Measurements from ENCODE around the gene ZNF407. TPM values are rescaled to one million over a fixed set of nuclear protein-coding genes. Genes with fewer than 3 reads are reported as not detected.

The ZNF407 gene
- total and polyA plus RNA-seq, 2 of the 13 experiments (the other 11 are each of a cell fraction or from before 2014, with no cell fraction given): 2.3 to 8.7 TPM

- Histone ChIP-seq H3K27ac (ENCODE audit: extremely low read length, insufficient read depth, low read length) (no peak overlapping the region), H3K9ac (ENCODE audit: insufficient read depth, low read depth, low read length) (no peak overlapping the region), H3K36me3 (replicated peaks in 1 of 2; ENCODE audit: control insufficient read depth in 1 of 2, insufficient read depth in 2 of 2, low read length in 2 of 2) (no peaks in the 10 kb centered on the region), H3K4me3 (replicated peaks in 1 of 3; ENCODE audit: insufficient read depth in 1 of 3, low read depth in 2 of 3, low read length in 3 of 3) (no peak overlapping the region), H3K4me1 (ENCODE audit: insufficient read depth, low read length) (0 out of 2 replicates have a peak, but pooled peaks cover 5% of the 10 kb centered on the region), H3K79me2 (ENCODE audit: insufficient read depth, low read length) (no peaks in the 10 kb centered on the region), H3K27me3 (ENCODE audit: control insufficient read depth in 1 of 2, insufficient read depth in 2 of 2, low read length in 2 of 2) (peaks cover 0 to 25% of the 10 kb centered on the region in 2 experiments; a peak in 2 of 5 replicates), H2AFZ (ENCODE audit: low read length) (no peak overlapping the region), H4K20me1 (ENCODE audit: insufficient read depth, low read length) (no peaks in the 10 kb centered on the region), H3K4me2 (ENCODE audit: low read depth, low read length) (peak overlapping the region; percentile 59; the same call in 1 of the 2 replicates), H3K9me3 (ENCODE audit: low read length) (no peaks in the 10 kb centered on the region)
- in situ Hi-C loops (cut with HindIII; ENCODE audit: extremely low pct_ligation_motif_present, low pct_unique_long_range_greater_than_20kb) (no loop called here), intact Hi-C loops (cut with micrococcal nuclease; ENCODE audit: unreplicated experiment) (no loop called here)
- ChIA-PET CTCF (ENCODE audit: low intra/inter-chr PET ratio, low total read pairs) (no interaction called here), POLR2A (no interaction called here)
- no TSS peak for BruUV-seq (replicated peaks)
- ATAC-seq (peak; percentile 60), DNase-seq (ENCODE audit: low spot score) (no peak), FAIRE-seq (no peak)
- 72% methylated on average over 7 of the region's 20 CpGs for WGBS (ENCODE audit: low lambda C conversion rate)
- no peak for TF ChIP-seq AKAP8 (CRISPR knock-in tag; IDR thresholded peaks at IDR 0.05)
- no peak for TF ChIP-seq ZBTB21 (CRISPR knock-in tag; IDR thresholded peaks at IDR 0.05)
- no peak for TF ChIP-seq GLMP (CRISPR knock-in tag; IDR thresholded peaks at IDR 0.05; ENCODE audit: borderline replicate concordance)
Observed at GRCh38 chr18:75088622-75089211, 491.0 kb downstream of the ZNF407 start.

GRCh38 chr18:75089748-75090327 lies 492.2 kb downstream of the ZNF407 start:
- in situ Hi-C loops (cut with HindIII; ENCODE audit: extremely low pct_ligation_motif_present, low pct_unique_long_range_greater_than_20kb): no loop called here
- ATAC-seq: peak; percentile 71
- TF ChIP-seq HES4 (CRISPR knock-in tag; IDR thresholded peaks at IDR 0.05; ENCODE audit: borderline replicate concordance): no peak
- TF ChIP-seq ZNF687 (CRISPR knock-in tag; IDR thresholded peaks at IDR 0.05): peak; percentile 29; the same call in 1 of the 2 replicates
- TF ChIP-seq ZNF704 (CRISPR knock-in tag; IDR thresholded peaks at IDR 0.05; ENCODE audit: borderline replicate concordance): no peak
- 0 out of 2 replicates have a peak, but pooled peaks have one; percentile 6 for TF ChIP-seq CTCF (CRISPR knock-in tag; IDR thresholded peaks at IDR 0.05)

More at GRCh38 chr18:75089748-75090327, 492.2 kb downstream of the ZNF407 start:
- no peak overlapping the region for H3K9ac ChIP-seq (ENCODE audit: insufficient read depth, low read depth, low read length)
- no peaks in the 10 kb centered on the region for H4K20me1 ChIP-seq (ENCODE audit: insufficient read depth, low read length)
- FAIRE-seq: no peak
- no peak overlapping the region for H3K27ac ChIP-seq (ENCODE audit: extremely low read length, insufficient read depth, low read length)
- WGBS (ENCODE audit: low lambda C conversion rate): 58% methylated on average over 31 of the region's 31 CpGs
- no peak for DNase-seq (ENCODE audit: low spot score)
- no peak overlapping the region for H3K4me3 ChIP-seq (replicated peaks in 1 of 3; ENCODE audit: insufficient read depth in 1 of 3, low read depth in 2 of 3, low read length in 3 of 3)
- no peaks in the 10 kb centered on the region for H3K36me3 ChIP-seq (replicated peaks in 1 of 2; ENCODE audit: control insufficient read depth in 1 of 2, insufficient read depth in 2 of 2, low read length in 2 of 2)
- ChIA-PET POLR2A (no interaction called here), CTCF (ENCODE audit: low intra/inter-chr PET ratio, low total read pairs) (no interaction called here)
- intact Hi-C loops (cut with micrococcal nuclease; ENCODE audit: unreplicated experiment): no loop called here
- H2AFZ ChIP-seq (ENCODE audit: low read length): peak overlapping the region; percentile 81
- H3K9me3 ChIP-seq (ENCODE audit: low read length): no peaks in the 10 kb centered on the region
- H3K79me2 ChIP-seq (ENCODE audit: insufficient read depth, low read length): no peaks in the 10 kb centered on the region
- H3K4me1 ChIP-seq (ENCODE audit: insufficient read depth, low read length): 0 out of 2 replicates have a peak, but pooled peaks cover 5% of the 10 kb centered on the region
- peak overlapping the region; percentile 59; the same call in 1 of the 2 replicates for H3K4me2 ChIP-seq (ENCODE audit: low read depth, low read length)
- H3K27me3 ChIP-seq (ENCODE audit: control insufficient read depth in 1 of 2, insufficient read depth in 2 of 2, low read length in 2 of 2): peaks cover 0 to 24% of the 10 kb centered on the region in 2 experiments; a peak in 2 of 5 replicates
- BruUV-seq (replicated peaks): no TSS peak
